ENCODE measurements around the gene EXOC3L4. TPM values are rescaled to one million over a fixed set of nuclear protein-coding genes. Genes with fewer than 3 reads are reported as not detected.

Gene EXOC3L4
- total RNA-seq, 1 experiment from 2014 or later, result 6.3 TPM

DNA sequence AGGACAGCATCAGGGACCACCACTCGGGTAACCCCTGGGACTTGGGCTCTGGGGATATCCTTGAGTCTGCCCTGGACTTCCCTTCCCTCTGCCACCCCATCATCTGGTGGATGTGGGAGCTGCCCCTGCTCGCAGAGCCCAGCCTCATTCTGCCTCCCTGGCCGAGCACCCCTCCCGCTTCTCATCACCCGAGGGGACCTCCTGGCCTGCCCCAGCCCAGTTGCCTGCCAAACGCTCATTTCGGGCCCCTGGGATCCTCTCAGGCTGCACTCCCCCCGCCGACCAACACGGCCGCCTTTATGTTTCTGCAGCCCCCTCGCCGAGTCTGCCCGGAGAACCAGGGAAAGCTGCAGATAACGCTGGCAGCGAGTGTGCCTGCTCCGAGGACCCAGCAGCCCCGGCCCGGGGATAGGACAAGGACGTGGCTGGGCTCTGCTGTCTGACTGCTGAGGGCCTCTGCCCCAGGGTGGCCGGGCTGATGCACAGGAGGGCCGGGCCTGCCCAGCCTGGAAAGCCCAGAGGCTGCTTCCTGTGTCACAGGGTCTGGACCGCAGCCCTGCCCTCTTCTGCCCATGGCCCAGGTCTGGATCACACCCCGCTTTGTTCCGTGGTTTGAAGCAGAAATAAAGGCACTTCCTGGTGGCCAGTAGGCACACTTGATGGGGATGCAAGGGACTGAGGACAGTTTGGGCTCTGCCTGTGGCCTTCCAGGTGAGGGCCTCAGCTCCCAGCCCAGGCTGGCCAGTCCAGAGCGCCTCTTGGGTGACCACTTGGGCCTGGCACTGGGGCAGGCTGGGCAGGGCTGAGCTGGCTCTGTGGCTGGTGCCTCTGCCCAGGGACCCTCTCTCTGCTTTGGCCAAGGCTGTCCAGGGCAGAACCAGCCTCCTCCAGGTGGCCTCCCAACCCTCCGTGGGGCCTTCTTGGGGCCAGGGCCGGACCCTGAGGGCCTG lies 4.9 kb upstream of the EXOC3L4 start:
- H3K4me3 ChIP-seq (ENCODE audit: low read depth, low read length), result no peak overlapping the region
- H3K4me1 Mint-ChIP-seq (ENCODE audit: low read depth, unreplicated experiment), result peaks cover 2% of the 10 kb centered on the region
- no peak overlapping the region for H3K4me3 Mint-ChIP-seq (ENCODE audit: unreplicated experiment)
- no peak for DNase-seq
- H3K9me3 Mint-ChIP-seq (ENCODE audit: unreplicated experiment), result no peaks in the 10 kb centered on the region
- no peak overlapping the region for H3K27ac Mint-ChIP-seq (ENCODE audit: unreplicated experiment)
- BruUV-seq (replicated peaks), result no TSS peak
- TF ChIP-seq, protein P1, sequence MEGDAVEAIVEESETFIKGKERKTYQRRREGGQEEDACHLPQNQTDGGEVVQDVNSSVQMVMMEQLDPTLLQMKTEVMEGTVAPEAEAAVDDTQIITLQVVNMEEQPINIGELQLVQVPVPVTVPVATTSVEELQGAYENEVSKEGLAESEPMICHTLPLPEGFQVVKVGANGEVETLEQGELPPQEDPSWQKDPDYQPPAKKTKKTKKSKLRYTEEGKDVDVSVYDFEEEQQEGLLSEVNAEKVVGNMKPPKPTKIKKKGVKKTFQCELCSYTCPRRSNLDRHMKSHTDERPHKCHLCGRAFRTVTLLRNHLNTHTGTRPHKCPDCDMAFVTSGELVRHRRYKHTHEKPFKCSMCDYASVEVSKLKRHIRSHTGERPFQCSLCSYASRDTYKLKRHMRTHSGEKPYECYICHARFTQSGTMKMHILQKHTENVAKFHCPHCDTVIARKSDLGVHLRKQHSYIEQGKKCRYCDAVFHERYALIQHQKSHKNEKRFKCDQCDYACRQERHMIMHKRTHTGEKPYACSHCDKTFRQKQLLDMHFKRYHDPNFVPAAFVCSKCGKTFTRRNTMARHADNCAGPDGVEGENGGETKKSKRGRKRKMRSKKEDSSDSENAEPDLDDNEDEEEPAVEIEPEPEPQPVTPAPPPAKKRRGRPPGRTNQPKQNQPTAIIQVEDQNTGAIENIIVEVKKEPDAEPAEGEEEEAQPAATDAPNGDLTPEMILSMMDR (IDR thresholded peaks at IDR 0.05; ENCODE audit: insufficient read depth in 1 of 2, low read depth in 1 of 2, low read length in 1 of 2, severe bottlenecking in 1 of 2, unreplicated experiment in 1 of 2), result no peak
- peaks cover 8% of the 10 kb centered on the region for H3K4me1 ChIP-seq
- no peaks in the 10 kb centered on the region for H3K27me3 Mint-ChIP-seq (ENCODE audit: insufficient read depth, unreplicated experiment)
- H3K27me3 ChIP-seq (replicated peaks; ENCODE audit: control insufficient read depth, insufficient read depth, low read length), result no peaks in the 10 kb centered on the region
- POLR2A ChIA-PET, result no interaction called here
- CTCF ChIA-PET, result no interaction called here
- no peaks in the 10 kb centered on the region for H3K36me3 ChIP-seq (ENCODE audit: control insufficient read depth, insufficient read depth, low read length)
- no peaks in the 10 kb centered on the region for H3K36me3 Mint-ChIP-seq (ENCODE audit: insufficient read depth, unreplicated experiment)
- no peaks in the 10 kb centered on the region for H3K9me3 ChIP-seq
- intact Hi-C loops (cut with micrococcal nuclease; ENCODE audit: unreplicated experiment), result no loop called here

DNA sequence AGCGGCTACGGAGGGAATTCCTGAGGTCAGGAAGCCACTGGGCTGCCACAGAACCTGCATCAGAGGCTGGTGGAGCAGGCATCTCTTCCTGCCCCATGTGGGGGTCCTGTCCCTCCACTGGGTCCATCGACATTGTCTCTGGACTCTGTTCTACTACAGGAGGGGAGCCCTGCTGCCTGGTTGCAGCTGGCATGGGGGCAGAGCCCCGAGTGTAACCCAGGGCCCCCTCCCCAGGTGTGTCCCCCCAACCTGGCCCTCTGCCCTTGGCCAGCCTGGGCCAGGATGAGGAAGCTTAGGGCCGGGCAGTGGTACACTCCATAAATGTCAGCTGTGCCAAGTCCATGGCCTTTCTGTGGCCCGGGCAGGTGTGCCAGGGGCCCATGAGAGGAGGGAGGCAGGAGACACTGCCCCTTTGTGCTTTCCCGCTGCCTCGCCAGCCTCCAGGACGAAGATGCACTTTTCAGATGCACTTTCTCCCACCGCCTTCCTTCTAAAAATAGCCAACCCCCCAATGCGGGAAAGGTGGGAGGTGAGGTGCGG lies 4.0 kb upstream of the EXOC3L4 start:
- no peaks in the 10 kb centered on the region for H3K27me3 ChIP-seq (replicated peaks; ENCODE audit: control insufficient read depth, insufficient read depth, low read length)
- TF ChIP-seq, protein P1 (IDR thresholded peaks at IDR 0.05; ENCODE audit: insufficient read depth in 1 of 2, low read depth in 1 of 2, low read length in 1 of 2, severe bottlenecking in 1 of 2, unreplicated experiment in 1 of 2), result no peak
- no peak overlapping the region for H3K27ac Mint-ChIP-seq (ENCODE audit: unreplicated experiment)
- no peak overlapping the region for H3K4me3 ChIP-seq (ENCODE audit: low read depth, low read length)
- no peaks in the 10 kb centered on the region for H3K27me3 Mint-ChIP-seq (ENCODE audit: insufficient read depth, unreplicated experiment)
- intact Hi-C loops (cut with micrococcal nuclease; ENCODE audit: unreplicated experiment), result no loop called here
- no peak for DNase-seq
- H3K36me3 ChIP-seq (ENCODE audit: control insufficient read depth, insufficient read depth, low read length), result no peaks in the 10 kb centered on the region
- BruUV-seq (replicated peaks), result no TSS peak
- H3K36me3 Mint-ChIP-seq (ENCODE audit: insufficient read depth, unreplicated experiment), result no peaks in the 10 kb centered on the region
- H3K4me3 Mint-ChIP-seq (ENCODE audit: unreplicated experiment), result peak overlapping the region; percentile 25
- H3K4me1 Mint-ChIP-seq (ENCODE audit: low read depth, unreplicated experiment), result peaks cover 11% of the 10 kb centered on the region
- peaks cover 17% of the 10 kb centered on the region for H3K4me1 ChIP-seq
- POLR2A ChIA-PET, result no interaction called here
- no peaks in the 10 kb centered on the region for H3K9me3 ChIP-seq
- CTCF ChIA-PET, result interaction anchor here (0.6 kb wide), 1 partner anchor 527 kb away, joined by 3 read pairs; no protein-coding TSS in a partner anchor
- no peaks in the 10 kb centered on the region for H3K9me3 Mint-ChIP-seq (ENCODE audit: unreplicated experiment)

DNA sequence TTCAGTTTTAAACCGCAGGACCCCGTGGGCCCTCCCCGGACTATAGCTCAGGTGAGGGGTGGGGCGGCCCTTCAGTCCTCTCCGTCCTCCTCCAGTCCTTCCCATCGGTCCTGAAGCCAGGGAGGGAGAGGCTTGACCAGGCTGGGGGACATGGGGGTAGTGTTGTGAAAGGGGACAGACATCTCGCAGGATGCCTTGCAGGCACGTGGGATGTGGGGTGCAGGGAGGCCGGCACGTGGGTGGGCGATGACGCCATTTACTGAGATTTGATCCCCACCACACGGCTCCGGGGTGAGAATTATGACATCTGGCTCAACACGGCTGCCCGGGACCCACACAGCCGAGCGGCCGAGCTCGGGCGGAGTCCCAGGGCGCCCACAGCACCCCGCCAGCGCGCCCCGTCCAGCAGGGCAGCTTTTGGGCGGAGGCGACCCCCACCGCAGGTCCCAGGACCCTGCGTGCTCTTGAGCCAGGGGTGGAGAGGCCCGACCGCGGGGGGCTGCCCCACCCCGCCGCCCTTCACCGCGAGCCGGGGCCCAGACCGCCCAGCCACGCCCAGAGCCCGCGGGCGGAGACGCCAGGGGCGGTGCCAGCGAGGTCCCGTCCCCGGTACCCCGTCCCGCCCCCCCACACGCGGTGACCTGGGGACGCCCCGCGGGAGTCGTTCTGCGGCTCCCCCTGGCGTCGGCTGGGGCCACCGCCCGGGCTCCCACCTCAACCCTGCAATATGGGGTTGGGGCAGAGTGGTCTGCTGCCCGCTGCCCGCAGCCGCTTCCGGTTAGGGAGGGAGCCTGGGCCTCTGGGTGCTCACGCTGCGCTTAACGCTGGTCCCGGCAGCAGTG lies 3.3 kb upstream of the EXOC3L4 start:
- no peaks in the 10 kb centered on the region for H3K36me3 ChIP-seq (ENCODE audit: control insufficient read depth, insufficient read depth, low read length)
- POLR2A ChIA-PET, result no interaction called here
- H3K27ac Mint-ChIP-seq (ENCODE audit: unreplicated experiment), result no peak overlapping the region
- intact Hi-C loops (cut with micrococcal nuclease; ENCODE audit: unreplicated experiment), result no loop called here
- H3K27me3 Mint-ChIP-seq (ENCODE audit: insufficient read depth, unreplicated experiment), result no peaks in the 10 kb centered on the region
- BruUV-seq (replicated peaks), result no TSS peak
- H3K27me3 ChIP-seq (replicated peaks; ENCODE audit: control insufficient read depth, insufficient read depth, low read length), result no peaks in the 10 kb centered on the region
- H3K9me3 ChIP-seq, result no peaks in the 10 kb centered on the region
- CTCF ChIA-PET, result interaction anchor here (0.6 kb wide), 1 partner anchor 526 kb away, joined by 3 read pairs; no protein-coding TSS in a partner anchor
- no peaks in the 10 kb centered on the region for H3K9me3 Mint-ChIP-seq (ENCODE audit: unreplicated experiment)
- DNase-seq, result peak in 1 of 2 experiments; percentile 66
- peaks cover 19% of the 10 kb centered on the region for H3K4me1 ChIP-seq
- TF ChIP-seq, protein P1 (IDR thresholded peaks at IDR 0.05; ENCODE audit: insufficient read depth in 1 of 2, low read depth in 1 of 2, low read length in 1 of 2, severe bottlenecking in 1 of 2, unreplicated experiment in 1 of 2), result peak in 1 of 2 experiments; percentile 46
- H3K4me3 ChIP-seq (ENCODE audit: low read depth, low read length), result peak overlapping the region; percentile 28
- H3K4me3 Mint-ChIP-seq (ENCODE audit: unreplicated experiment), result peak overlapping the region; percentile 25
- peaks cover 12% of the 10 kb centered on the region for H3K4me1 Mint-ChIP-seq (ENCODE audit: low read depth, unreplicated experiment)
- no peaks in the 10 kb centered on the region for H3K36me3 Mint-ChIP-seq (ENCODE audit: insufficient read depth, unreplicated experiment)
